Activated CD8-positive, alpha-beta memory T cell treated with anti-CD3 and anti-CD28 coated beads, Interleukin-2, amount 50 U/mL, for 48 hours (primary cell): ENCODE measurements around the gene DHRS12.

Experiments used
- DNase-seq: peaks from one replicate; pipeline ENCODE4 v3.0.0-alpha.2; 2020

Gene DHRS12

DNA sequence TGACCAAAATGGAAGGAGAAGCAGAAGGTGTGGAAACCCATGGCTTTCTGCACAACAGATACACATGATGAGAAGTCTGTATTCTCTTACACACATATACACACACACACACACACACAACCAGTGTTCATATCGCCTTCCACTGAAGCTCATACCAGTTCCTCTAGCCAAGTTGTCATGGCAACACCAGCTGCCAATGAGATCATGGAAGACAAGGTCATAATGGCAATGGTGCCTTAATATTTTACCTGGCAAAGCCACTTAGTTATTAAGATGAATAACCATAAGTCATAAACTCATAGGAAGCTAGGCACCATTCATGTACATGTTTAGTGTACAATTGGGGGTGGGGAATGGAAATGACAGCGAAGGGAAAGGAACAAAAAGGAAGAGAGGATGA is 2.6 kb upstream of the DHRS12 start:
- DNase-seq, result no peak

DNA sequence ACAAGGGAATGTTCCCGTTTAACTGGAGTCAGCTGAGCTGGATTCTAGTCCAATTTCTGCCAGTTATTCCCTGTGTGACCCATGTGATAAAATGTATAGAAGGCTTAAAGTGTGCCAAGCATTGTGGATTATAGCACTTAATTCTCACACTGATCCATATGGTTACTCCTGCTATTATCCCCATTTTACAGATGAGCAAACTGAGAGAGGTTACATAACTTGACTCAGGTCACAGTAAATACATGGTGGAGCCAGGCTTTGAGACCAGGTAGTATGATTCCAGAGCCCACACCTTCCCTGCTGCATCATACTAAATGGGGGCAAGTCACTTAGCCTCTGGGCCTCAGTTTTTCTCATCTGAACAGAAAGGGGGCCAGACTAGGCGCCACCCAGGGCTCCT is 2.0 kb upstream of the DHRS12 start:
- DNase-seq, result no peak

DNA sequence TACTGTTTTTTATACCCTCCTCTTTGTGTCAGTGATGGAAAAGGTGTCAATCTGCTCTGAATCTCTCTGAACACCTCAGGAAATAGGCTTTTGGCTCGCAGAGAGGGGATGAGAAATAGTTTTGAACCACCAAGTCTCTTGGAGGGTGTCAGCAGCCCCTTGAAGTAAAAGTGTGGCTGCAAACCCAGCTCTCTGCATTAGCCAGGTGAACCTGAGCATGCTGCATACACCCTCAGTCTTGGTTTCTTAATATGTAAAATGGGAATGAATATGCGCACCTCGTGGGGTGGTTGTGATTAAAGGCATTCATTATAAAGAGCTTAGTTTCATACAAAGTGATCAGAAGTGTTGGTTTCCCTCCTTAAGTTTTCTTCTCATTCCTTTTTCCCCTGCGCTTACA is 1.4 kb upstream of the DHRS12 start:
- DNase-seq, result no peak

DNA sequence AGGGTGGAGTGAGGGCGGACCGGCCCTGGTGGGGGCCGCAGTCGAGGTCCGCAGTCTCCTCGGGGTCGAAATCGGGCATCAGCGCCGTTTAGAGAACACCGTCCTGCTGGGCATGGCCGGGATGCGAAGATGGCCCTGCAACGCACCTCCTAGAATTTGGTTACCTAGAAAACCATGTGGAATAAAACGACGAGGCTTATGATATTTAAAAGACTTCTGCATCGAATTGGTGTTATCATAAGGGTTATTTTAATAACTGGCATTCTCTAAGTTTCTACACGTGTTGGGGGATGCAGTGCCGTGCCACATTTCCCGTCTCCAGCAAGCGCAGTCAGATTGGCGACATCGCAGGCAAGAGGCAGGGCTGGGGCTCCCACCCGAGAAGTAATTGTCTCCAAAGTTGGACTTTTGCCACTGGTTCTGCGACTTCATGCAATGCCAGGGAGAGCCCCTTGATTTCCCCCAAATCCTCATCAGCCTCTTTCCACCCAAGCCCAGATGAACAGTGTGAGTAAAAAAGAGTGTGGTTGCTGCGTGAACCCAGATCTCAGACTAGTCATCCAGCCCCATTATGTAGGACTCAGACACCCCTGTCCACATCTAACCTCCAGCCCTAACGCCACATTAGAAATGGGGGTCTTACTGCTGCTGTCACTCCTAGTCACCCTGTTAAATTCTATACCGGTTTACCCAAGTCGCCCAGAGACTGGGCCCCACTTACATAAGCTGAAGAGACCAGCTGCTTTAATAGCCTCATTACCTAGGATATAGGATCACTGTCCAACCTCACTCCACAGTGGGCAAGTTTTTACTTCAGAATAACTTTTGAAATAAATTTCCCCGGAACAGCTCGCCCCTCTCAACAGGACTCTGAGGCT is 571 bp upstream of the DHRS12 start:
- DNase-seq, result peak; percentile 73

DNA sequence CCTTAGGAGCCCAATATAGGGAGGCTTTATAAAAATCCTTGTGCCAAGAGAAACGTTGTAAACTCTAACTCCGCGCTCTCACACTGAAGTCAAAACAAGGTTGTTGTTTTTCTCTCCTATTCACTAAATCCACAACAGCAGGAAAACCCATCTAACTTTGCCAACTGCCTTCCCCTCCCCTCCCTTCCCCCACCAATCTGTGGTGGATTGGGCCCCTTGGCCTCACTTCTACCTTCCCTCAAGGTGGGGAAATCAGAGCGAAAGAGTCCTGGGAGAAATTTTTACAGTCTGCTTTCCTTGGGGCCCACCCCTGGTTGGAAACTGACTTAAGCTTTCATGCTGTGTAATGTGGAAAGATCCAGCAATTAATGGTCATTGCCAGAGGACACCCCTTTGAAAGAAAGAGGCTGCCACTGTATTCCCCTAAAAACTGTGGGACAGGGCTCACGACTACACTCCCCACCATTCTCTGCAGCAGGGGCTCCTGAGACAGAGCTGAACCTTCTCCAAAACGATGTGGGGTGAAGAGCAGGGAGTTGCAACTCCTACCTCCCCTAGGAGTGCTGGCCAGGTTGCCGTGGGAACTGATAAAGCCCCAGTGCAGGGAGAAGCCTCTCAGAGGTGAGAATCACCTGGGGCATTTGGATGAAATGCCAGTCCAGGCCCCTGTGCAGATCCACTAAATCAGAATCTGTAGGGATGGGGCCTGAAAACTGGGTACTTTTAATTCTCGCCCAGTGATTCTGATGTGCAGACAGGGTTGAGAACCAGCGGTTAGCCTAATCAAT is 1.1 kb downstream of the DHRS12 start:
- DNase-seq, result no peak

DNA sequence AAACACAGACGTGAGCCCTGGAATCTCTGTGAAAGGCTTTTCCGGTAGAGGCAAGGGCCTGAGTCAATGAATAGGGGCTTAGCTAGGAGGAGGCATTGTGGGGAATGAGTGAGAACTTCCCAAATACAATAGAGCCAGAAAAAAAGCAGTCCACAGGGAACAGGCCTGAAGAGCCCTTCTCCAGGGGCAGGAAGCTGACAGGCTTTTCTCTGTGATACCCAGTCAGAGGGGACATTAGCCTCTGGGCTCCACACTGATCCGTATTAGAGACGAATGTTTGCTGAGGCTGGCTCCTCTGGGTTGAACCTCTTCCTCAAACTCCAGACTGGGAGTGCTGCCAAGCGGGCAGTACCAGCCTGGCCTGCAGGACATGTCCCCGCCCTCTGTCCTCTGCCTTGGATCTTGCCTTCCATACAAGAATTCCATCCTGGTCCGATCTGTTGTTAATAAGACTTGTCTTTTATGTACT is 2.3 kb downstream of the DHRS12 start:
- no peak for DNase-seq

DNA sequence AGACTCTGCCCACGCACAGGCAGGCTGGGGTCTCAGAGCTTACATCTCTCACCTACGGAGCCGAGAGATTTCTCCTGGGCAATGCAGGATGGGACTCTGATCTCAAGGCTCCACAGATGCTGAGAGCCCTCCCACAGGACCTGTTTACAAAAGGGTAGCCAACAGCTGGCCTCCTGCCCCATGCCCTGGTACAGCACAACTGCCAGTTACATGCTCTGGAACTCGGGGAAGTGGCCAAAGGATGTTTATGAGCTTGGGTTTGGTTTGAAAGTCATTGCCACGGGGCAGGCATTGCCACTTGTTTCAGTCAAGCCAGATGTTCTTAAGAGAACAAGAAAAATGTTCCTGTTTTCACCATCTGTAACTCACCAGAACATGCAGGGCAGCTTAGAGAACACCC is 3.5 kb downstream of the DHRS12 start:
- no peak for DNase-seq

DNA sequence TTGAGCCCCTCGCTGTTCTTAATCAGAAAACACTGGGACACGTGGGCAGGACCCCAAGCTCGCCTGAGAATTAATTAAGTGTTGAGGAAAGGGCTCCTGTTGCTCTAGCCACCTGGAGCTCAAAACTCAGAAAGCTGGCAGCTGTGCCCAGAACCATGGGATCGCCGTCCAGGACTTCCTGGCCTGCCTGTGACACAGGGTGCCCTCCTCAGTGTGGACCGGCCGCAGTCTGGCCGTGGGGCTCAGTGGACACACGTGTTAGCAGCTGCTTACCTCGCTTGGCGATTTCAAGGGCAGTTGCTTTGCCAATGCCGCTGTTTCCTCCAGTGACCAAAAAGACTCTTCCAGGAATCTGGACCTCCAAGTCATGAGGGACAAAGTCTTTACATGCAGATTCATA is 4.7 kb downstream of the DHRS12 start:
- DNase-seq, result no peak

DNA sequence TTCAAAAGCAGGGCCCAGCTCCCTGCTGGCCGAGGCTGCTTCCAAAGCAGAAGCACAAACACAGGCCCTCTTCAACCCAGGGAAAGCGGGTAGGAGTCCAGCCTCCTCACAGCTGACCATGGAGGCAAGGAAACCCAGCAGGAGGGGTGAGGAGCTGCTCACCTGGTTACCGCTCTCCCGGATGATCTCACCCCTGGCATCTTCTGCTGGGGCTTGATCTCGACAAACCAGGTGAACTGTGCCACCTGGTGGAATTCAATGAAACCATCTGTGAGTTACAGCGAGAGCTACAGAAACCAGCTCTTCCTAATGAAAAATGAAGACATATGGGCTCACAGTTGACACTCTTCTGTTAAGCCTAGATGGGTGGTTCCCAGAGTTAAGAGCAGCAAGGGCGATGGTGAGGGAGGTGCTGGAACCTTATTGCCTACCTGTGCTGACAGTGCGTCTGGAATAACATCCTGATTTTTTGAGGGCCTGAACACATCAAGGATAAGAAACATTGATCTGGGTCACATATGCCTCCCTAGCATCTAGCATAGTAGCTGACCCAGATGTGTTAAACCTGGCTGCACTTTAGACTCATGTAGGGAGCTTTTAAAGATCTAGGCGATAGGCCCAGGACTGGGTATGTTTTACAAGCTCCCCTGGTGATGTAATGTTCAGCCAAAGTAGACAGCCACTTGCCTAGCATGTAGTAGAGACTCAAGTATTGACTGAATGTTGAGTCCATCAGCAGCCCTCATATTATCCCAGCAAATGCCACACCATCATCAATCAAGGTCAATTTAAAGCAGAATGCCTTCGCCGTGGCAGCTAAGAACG is 6.1 kb downstream of the DHRS12 start:
- no peak for DNase-seq

DNA sequence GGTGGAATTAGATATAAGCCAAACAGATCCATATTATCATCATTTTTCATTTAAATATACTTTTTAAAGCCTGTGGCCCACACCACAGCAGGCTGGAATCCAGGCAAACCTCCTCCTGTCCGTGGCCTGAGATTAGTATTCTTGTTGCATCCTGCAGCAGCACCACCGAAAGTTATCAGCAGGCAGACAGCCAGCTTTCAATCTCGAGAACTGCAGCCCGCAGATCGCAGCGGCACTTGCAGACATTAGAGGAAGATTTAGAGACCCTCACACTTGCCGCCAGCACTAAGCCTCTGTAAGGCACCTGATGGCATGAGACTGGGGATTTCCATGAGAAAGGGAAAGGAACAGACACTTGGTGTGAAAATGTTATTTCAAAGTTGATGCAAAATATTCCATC is 7.4 kb downstream of the DHRS12 start:
- no peak for DNase-seq

DNA sequence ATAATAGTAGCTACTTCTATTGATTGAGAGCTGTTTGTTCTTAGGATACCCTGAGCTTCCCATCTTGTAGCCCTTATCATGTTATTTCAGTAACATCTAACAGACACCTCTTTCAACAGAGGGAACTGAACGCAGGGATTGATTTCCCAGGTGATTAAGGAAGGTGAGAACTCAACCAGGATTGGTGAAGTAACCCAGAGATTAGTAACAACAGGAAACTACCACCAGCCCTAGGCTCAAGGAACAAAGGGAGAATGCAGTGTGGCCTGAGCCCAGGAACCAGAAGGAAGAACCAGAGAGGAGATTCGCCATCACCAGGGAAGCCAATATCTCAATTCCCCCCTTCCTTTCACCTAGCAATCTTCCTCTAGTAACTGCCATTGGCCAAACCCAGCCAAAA is 8.5 kb downstream of the DHRS12 start:
- no peak for DNase-seq

DNA sequence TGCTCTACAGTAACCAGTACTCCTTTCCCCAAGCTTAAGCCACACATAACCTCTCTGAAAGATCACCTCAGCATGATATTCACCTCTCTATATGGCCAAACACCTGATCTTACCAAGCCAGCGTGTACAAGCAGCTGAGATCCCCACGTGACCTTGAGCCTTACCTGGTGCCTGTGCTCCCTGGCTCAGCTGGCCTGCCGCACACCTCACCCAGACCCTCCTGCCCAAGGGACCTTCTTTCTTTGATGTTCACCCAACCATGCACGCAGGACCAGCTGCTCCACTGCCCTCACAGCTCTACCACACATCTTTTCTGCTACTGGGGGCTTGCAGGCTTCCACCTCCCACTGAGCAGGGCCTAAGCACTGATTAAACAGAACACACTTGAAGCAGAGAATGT is 9.0 kb downstream of the DHRS12 start:
- no peak for DNase-seq

DNA sequence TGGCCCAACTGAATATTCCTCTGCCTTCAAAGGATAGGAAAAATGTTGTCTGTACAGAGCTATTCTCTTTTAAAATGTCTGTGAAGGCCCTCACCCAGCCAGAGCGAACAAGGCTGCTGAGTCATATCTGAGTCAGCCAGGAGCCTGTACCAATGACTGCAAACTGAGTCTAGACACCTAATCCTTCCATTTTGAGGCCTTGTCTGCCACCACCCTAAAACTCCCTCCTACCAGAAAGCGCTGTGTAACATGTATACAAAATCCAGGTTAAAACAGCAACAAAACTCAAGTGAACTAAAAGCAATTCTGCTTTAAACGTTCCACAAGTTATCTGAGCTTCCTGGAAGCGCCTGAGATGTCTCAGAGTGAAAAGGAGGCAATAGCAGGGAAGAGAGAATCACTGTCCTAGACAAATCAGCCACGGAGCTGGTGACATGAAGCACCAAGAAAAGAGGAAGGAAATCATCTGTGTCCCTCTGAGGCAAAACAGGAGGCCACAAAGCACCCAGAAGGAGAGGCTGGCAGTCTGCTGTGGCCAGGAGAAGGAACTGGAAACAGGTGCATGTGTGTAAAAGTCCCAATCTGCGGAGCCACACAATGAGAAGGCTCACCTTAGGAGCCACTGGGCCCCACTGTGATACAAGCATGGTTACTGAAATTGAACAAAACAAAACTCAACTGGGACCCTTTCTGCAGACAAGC is 10.2 kb downstream of the DHRS12 start:
- DNase-seq, result no peak

DNA sequence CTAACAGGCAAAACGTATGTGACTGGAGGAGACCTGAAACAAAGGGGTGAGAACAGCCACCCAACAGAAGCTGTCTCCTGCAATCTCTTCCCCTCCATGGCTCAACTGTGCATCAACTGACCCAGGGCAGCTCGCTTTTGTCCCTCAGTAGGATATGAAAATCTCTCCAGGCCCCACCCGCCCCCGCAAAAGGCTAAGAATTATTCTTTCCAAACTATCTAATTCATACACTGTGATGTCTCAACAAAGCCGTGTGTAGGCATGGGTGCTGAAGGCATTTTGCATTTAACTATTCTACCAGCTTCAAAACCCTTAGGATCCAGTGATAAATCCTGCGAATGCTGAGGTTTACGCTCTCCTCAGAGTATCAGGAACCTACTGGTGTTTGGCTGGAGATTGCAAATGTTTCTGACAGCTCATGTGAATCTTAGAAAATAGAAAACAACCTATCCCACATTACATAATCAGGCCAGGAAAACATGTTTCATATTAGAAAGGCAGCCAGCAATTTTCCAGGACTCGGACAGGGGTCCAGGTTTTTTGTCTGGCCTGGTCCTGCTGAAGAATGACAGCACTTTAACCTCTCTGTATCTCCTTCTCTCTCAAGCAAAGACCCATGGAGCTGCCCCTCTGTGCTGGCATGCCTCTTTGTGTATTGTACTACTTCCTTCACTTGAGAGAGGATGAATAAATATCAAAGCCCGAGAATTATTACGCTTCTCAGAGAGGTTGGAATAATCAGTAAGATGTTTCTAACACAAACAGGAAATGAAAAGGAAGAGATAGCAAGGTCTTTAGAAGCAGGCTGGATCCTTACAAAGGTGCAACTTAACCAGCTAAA is 17.3 kb downstream of the DHRS12 start:
- no peak for DNase-seq

DNA sequence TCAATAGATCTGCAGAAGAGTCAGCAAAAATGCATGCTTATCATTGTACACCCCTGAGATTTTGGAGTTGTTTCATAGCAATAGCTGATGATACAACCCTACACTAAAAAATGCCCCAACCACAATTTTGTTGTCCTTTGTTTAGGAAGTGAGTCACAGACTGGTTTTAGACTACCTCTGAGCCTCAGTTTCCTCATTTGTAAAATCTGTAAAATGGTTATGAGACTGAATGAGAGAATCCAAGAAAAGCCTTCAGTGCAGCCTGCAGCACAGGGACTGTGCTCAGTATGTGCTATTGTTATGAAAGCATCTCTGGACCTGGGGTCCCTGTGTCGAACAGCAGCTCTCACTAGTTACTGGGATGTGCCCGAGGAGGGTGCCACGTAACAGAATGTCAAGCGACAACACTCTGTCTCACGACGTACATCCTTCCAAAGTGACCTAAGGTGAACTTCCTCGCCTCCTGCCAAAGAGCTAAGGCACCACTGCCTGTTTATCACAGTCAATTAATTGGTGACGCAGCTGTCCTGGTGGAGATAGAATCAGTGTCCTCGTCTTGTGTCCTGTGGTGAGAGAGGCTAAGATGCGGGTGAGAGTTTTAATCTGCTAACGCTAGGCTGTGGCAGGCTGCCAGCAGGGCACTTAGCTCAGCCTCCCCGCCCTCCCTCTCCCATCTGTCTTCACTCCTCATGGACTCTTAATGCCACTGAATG is 18.1 kb downstream of the DHRS12 start:
- no peak for DNase-seq

DNA sequence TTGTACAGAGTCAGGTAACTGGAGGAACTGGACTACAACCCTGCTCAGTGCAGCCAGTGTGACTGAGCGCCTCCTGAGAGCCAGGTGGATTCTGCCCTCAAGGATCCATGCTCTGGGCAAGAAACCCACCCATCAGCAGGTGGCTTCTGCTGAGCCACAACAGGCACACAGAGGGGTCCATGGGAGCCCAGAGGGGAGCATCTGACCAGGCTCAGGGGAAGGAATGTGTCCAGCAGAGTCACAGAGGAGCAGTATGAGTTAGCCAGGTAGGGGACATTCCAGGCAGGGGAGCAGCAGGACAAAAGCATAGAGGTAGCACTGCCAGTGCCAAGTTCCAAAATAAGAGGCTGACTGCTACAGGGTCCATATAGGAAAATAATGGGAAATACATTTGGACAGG is 19.9 kb downstream of the DHRS12 start:
- DNase-seq, result no peak

DNA sequence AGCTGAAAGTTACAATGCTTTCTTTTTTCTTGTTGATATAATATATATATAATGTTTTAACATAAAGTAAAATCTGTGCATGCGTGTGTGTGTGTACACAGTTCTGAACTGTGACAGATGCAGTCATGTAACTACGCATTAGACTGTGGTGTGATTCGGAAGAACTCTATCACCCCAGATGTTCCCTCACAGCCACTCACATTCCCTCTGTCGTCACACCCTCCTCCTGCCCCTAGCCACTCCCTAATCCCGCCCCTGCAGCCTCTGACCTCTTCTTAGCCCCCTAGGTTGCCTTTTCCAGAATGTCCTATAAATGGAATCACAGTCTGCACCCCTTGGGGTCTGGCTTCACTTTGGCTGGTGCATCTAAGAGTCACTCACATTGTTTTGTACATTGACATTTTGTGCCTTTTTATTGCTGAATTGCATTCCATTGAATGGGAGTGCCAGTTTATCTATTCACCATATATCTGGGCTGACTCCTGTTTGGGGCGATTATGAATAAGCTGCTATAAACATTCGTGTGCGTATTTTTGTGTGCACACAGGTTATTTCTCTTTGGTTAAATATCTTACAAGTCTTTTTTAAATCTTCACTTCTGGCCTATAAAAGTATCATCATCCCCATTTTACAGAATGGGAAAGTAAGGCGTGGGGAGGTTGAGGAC is 20.4 kb downstream of the DHRS12 start:
- DNase-seq, result no peak

DNA sequence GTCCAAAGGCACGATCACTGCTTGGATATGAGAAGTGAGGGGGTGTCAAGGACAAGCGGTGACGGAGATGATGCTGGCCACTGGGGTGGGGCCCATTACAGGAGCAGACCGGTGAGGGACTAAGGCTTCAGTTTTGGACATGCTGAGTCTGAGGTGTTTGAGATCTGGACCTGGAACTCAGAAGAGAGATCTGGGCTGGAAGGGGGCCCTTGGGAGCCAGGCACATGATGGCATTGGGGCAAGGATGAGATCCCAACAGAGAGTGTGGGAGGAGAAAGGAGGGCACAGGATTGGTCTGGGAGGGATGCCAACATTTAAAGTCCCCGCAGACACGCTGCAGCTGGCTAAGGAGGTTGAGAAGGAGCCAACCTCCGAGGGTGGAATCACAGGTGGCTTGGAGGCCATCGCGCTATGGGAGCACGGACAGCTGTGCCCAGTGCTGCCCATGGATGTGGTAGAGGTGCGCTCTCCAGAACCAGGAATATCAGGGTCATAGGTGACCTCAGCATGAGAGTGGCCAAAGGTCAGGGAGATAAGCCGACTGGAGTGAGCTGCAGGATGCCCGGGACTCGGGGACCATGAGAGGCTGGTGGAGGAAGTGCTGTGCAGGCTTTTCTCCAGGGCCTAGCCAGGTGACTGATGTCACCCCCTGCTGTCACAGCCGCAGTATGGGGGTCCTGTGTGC is 21.8 kb downstream of the DHRS12 start:
- no peak for DNase-seq

DNA sequence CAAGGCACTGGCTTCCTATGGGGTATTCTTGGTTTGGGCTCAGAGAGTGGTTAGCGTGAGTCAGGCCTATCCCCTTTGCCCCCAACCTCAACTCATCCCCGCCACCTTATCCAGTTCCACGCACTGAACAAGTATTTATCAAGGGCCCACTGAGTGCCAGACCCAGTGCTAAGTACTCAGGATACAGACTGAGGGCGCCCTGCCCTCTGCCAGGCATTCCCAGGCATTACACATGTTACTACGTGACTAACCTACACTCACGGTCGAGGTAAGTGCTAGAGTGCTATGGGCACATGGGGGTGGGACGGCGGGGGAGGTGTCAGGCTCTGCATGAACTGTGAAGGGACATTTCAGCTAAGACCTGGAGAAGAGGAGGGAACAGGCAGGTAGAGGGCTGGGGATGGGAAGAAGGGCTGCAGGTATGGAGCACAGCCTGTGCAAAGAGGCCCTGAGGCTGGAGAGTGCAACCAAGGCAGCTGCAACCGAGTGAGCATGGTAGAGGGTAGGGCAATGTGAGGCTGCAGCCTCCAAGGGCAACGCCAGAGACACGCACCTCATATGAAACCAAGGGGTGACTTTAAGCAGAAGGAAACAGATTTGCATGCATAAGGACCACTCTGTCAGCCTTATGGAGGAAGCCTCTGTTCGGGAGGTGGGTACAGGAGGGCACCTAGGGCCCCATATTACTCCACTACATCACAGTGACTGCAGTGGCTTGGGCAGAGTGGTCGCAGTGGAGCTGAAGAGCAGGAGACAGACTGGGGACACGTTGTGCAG is 22.5 kb downstream of the DHRS12 start:
- no peak for DNase-seq
